Measurements from ENCODE around the gene NRXN2. TPM values are rescaled to one million over a fixed set of nuclear protein-coding genes. Genes with fewer than 3 reads are reported as not detected.

The NRXN2 gene
- total RNA-seq, 2 experiments from 2014 or later, result 0.32 to 0.44 TPM

- ChIA-PET POLR2A (no interaction called here), CTCF (no interaction called here)
Observed at GRCh38 chr11:64628596-64628995, 94.4 kb downstream of the NRXN2 start.

- POLR2A ChIA-PET, result no interaction called here
- CTCF ChIA-PET, result interaction anchor here (0.7 kb wide), 1 partner anchor 267 kb away, joined by 4 read pairs; no protein-coding TSS in a partner anchor
Observed at GRCh38 chr11:64627371-64627770, 95.6 kb downstream of the NRXN2 start.

GRCh38 chr11:64626637-64627036, 96.4 kb downstream of the NRXN2 start:
- POLR2A ChIA-PET, result no interaction called here
- CTCF ChIA-PET, result no interaction called here

GRCh38 chr11:64624883-64625481, 98.0 kb downstream of the NRXN2 start:
- CTCF ChIA-PET, result no interaction called here

GRCh38 chr11:64622681-64623080, 100.3 kb downstream of the NRXN2 start:
- CTCF ChIA-PET, result no interaction called here
- POLR2A ChIA-PET, result no interaction called here

More at GRCh38 chr11:64624883-64625481, 98.0 kb downstream of the NRXN2 start:
- POLR2A ChIA-PET, result no interaction called here

- ChIA-PET CTCF (no interaction called here), POLR2A (no interaction called here)
Observed at GRCh38 chr11:64621283-64622019, 101.5 kb downstream of the NRXN2 start.

GRCh38 chr11:64620381-64620971, 102.5 kb downstream of the NRXN2 start:
- CTCF ChIA-PET, result no interaction called here
- POLR2A ChIA-PET, result no interaction called here

GRCh38 chr11:64619811-64620380, 103.1 kb downstream of the NRXN2 start:
- CTCF ChIA-PET, result no interaction called here
- POLR2A ChIA-PET, result no interaction called here

GRCh38 chr11:64619196-64619595, 103.8 kb downstream of the NRXN2 start:
- POLR2A ChIA-PET, result no interaction called here
- CTCF ChIA-PET, result no interaction called here

- ChIA-PET POLR2A (no interaction called here), CTCF (no interaction called here)
Observed at GRCh38 chr11:64616817-64617216, 106.2 kb downstream of the NRXN2 start.

- POLR2A ChIA-PET, result no interaction called here
Observed at GRCh38 chr11:64614917-64615316, 108.1 kb downstream of the NRXN2 start.

GRCh38 chr11:64613648-64614047, 109.3 kb downstream of the NRXN2 start:
- CTCF ChIA-PET, result no interaction called here
- POLR2A ChIA-PET, result no interaction called here

More at GRCh38 chr11:64614917-64615316, 108.1 kb downstream of the NRXN2 start:
- CTCF ChIA-PET, result no interaction called here

GRCh38 chr11:64611869-64612646, 110.9 kb downstream of the NRXN2 start:
- POLR2A ChIA-PET, result no interaction called here
- CTCF ChIA-PET, result no interaction called here

- ChIA-PET POLR2A (no interaction called here), CTCF (interaction anchor here (0.6 kb wide), 1 partner anchor 32 kb away, joined by 3 read pairs; no protein-coding TSS in a partner anchor)
Observed at GRCh38 chr11:64611176-64611575, 111.8 kb downstream of the NRXN2 start.

GRCh38 chr11:64610596-64610995, 112.4 kb downstream of the NRXN2 start:
- ChIA-PET CTCF (interaction anchor here (0.6 to 0.8 kb wide), 2 partner anchors 32 to 161 kb away, joined by 3 to 4 read pairs; no protein-coding TSS in a partner anchor), POLR2A (no interaction called here)

- ChIA-PET POLR2A (no interaction called here), CTCF (interaction anchor here (0.8 to 1.2 kb wide), 3 partner anchors 14 to 160 kb away, joined by 3 to 4 read pairs (median 3); no protein-coding TSS in a partner anchor)
Observed at GRCh38 chr11:64609436-64610047, 113.5 kb downstream of the NRXN2 start.

GRCh38 chr11:64608636-64609035, 114.4 kb downstream of the NRXN2 start:
- CTCF ChIA-PET, result interaction anchor here (0.7 to 1.2 kb wide), 3 partner anchors 15 to 156 kb away, joined by 3 to 5 read pairs (median 3); no protein-coding TSS in a partner anchor
- POLR2A ChIA-PET, result no interaction called here

GRCh38 chr11:64608046-64608445, 115.0 kb downstream of the NRXN2 start:
- POLR2A ChIA-PET, result no interaction called here
- CTCF ChIA-PET, result interaction anchor here (1.0 kb wide), 1 partner anchor 155 kb away, joined by 3 read pairs; no protein-coding TSS in a partner anchor

GRCh38 chr11:64607381-64607985, 115.5 kb downstream of the NRXN2 start:
- CTCF ChIA-PET, result no interaction called here
- POLR2A ChIA-PET, result no interaction called here
